ENCODE results near the gene CHRNE.

Gene CHRNE

DNA sequence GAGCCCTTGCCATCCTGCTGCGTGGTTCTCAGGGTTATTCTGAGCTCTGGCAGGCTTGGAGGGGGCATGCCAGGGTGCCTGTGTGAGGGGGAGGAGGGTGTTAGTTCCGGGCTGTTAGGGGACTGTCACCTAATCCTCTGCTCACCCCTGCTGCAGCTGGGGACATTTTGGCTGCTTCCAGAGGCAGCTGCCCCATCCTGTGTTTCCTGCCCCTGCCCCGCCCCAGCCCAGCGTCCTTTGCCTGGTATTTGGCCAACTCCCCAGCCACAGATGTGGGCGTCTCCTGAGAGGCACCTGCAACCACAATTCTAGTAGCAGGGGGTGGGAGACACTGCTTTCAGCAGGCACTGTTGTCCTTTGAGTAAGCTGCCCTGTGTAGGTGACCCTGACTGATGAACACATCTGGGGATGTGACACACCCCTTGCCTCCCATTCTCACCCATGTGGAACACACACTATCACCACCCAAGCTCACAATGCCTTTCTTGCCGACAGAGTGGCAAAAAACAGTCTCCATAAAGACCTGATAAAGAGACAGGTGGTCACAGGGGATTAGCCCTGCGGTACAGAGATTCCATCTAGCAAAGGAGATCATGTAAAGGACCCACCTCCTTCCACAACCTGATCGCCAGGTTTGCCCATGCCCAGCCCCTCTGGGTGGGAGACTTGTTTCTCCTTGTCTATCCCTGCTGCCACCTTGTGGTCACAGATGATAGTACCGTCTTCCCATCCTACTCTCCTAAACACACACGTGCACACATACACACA, at the start of gene CHRNE:
Gene CHRNE, minus strand, starts transcription at position 48 of the 768 bp plus-strand sequence. Its CDS starts 35 bp downstream, at position 13.
- peak; percentile 87 for DNase-seq

- DNase-seq = no peak
These were observed 48.6 kb upstream of the CHRNE start for GRCh38 chr17:4951486-4951885.

GRCh38 chr17:4950746-4951204, 47.9 kb upstream of the CHRNE start, which contains the start of gene ENO3:
ENO3 (plus strand) TSS chr17:4951119; CDS start chr17:4951830, 711 bp downstream.
- no peak for DNase-seq

GRCh38 chr17:4950075-4950745, 47.3 kb upstream of the CHRNE start:
- peak; percentile 63 for DNase-seq

GRCh38 chr17:4949321-4950074, 46.6 kb upstream of the CHRNE start:
- peak; percentile 80 for DNase-seq

DNA sequence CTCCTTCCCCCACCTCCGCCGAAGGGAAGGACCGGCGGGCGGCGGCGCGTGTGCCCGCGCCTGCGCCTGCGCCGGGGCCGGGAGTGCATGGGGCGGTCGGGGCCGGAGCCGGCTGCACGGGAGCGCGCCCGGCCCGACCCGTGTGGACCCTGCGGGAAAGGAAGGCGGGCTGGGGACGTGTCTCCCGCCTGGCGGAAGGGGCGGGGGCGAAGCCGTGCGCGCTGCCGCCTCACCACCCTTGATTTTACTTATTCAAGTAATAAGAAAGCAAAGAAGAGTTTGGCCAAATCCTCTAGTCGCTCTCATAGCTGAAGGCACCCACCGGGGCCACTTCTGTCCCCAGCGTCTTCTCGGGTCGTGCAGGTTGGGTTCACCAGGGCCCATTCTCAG, 46.0 kb upstream of the CHRNE start:
- peak; percentile 84 for DNase-seq

DNA sequence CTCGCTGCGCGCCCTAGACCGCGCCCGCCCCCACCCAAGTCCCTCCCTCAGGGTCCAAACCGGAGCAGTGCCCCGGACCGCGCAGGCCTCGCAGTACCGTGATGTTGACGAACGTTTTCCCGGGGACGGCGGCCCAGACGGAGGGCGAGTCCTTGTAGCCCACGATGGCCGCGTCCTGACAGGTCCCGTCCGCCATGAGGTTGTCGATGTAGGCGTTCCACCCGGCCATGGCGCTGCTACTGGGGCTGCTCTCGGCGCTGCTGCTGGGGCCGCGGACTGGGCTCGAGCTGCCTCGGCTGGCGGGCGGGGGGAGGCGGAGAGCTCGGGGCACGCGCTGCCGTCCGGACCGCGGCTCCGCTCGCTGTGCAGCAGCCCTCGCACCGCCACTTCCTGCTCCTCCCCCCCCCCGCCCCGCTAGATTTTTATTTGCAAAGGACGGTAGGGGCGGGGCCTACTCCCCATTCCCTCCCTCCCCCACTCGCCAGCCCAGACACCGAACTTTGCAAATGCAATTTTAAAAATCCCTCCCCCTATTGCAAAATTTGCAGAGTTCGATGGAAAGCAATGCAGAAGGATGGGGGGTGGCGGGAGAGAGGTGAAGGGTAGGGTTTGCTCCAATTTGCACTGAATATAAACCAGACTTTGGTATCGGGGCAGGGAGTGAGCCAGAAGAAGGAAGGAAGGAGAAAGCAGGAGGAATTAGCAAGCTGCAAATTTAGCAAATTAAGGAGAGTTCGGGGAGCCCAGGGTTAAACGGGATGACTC, 45.5 kb upstream of the CHRNE start, which contains the start of gene PFN1:
Gene PFN1, minus strand, starts transcription at position 365 of the 765 bp plus-strand sequence. Its CDS starts 136 bp downstream, at position 229.
- peak; percentile 94 for DNase-seq

DNA sequence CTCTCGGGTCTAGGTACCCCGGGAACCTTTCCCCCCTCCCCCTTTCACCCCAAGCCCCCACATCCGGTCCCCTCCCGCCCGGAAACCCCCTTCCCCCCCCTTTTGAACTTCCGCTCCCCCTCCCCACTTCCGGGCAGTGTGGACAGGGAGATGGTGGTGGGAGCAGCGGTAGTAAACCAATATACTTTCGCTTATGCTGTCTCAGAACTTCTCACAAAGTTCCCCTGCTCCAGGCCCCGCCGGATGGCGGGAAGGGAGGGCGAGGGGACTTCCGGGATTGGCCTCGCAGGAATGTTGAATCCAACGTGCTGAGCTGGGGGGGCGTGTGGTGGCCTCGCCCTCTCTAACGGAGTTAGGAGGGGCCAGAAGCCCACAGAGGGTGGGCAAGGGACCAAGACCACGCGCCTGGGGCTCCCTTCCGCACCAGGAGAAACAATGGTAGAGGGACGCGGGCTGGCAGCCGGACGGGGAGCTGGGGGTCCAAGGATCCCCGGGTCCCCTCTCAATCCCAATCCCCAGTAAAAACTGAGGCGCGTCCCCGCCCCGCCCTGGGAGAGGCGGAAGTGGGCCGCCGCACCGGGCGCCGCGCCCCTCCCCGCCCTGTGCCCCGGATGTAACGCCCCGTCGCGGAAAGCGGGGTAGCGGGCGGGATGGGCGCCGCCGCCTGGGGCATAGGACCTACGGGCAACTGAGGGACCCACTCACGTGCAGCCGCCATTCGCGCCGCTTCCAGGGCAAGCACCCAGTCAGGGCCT, 44.7 kb upstream of the CHRNE start:
- peak; percentile 80 for DNase-seq

DNA sequence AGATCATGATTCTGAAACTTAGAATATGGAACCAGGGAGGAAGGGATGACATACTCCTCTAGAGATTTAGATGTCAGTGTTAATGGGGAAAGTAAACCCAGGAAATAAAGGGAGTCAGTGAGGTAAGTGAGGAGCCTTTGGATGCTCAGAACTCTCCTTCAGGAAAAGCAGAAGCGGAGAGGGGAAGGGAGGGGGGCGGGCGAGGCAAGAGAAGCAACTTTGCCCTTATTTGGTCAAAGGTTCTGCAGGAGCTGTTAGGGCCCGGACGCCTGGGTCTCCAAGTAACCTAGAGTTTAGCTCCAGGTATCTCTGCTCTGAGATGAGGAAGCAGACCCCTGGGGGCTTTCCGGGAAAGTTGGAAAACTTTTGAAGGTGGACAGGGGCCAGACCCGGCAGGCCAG, 44.1 kb upstream of the CHRNE start:
- DNase-seq = no peak

GRCh38 chr17:4946312-4946976, 43.5 kb upstream of the CHRNE start:
- DNase-seq = no peak

- no peak for DNase-seq
These were observed 43.0 kb upstream of the CHRNE start for GRCh38 chr17:4945944-4946280.

GRCh38 chr17:4945176-4945943, 42.5 kb upstream of the CHRNE start:
- DNase-seq = peak; percentile 92

GRCh38 chr17:4944554-4945175, 41.8 kb upstream of the CHRNE start:
- DNase-seq = peak; percentile 65

DNA sequence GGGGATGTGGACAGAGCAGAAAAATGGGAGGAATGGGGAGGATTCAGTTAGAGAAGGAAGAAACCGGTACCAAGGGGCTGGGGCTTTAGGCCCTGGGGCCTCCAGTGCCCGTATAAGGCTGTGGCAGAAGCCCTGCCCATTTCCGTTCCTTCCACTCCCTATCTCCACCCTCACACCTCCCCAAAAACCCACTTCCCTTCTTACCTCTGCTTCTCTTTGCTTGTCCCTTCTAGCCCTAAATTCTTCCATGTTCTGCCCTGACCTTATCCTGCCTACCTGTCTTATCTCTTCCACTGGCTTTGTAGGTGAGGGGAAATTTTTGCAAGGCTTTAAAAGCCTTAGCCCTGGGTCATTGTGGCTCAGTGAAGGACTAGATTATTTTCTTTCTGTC, 41.3 kb upstream of the CHRNE start:
- DNase-seq = peak; percentile 70

DNA sequence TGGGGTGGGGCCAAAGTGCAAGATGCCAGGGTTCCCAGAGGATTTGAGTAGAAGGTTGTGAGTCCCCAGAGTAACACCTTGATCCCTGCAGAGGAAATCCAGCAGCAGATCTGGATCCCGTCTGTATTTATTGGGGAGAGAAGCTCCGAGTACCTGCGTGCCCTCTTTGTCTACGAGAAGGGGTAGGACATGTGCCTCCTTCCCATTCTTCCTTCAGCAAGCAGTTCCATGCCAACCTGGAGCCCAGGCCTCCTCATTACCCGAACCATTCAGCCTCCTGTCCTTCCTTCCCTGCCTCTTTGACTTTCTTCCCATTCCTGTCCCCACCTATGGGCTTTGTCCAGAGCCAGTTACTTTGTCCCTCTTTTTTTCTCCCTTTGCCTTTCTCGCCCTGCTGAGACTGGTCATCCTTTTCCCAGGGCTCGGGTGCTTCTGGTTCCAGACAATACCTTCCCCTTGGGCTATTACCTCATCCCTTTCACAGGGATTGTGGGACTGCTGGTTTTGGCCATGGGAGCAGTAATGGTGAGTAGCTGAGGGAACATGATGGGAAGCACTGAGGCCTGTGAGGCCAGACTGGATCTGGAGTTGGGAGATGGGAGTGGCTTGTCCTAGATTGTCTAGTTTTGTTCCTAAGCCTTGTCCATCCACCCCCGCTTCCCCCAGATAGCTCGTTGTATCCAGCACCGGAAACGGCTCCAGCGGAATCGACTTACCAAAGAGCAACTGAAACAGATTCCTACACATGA, 40.0 kb upstream of the CHRNE start:
- DNase-seq = no peak

DNA sequence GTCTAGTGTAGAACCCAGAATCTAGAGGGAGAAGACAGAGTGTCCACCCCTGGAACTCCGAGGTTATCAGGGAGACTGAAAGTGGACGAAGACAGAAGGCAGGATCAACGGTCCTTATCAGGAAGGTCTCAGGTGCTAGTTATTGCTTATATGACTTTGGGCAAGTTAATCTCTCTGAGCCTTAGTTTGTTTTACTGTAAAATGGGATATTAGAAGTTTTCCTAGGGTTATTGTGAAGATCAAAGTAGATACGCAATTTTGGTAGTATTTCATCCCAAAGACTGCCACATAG, 38.4 kb upstream of the CHRNE start:
- no peak for DNase-seq

DNA sequence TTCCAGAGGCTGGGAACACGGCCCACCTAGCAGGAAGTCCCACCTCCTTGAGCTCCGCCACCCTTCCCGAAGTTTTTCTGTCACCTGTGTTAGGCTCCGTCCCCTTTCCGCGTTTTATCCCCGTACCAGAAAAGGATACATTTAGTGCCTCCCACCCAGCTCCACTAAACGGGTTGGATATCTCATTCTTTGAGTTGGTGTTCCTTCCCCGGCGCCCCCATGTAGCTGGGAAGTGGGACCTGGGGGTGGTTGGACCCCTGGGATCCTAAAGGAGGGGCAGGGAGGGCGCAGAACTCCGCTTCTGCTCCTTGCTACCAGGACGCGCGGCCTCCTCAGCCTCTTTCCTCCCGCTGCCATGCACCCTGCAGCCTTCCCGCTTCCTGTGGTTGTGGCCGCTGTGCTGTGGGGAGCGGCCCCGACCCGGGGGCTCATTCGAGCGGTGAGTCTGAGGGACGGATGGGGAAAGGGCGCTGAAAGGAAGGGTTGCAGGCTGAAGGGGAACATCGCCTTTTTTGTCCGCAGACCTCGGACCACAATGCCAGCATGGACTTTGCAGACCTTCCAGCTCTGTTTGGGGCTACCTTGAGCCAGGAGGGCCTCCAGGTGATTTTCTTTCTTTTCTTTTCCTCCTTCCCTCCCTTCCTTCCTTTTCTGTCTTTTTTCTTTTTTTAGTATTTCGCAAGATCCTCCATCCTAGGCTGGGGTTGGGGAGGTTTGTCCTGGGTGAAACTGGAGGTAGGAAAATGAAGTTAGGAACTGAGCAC, 37.8 kb upstream of the CHRNE start:
- peak; percentile 65 for DNase-seq

- peak; percentile 95 for DNase-seq
These were observed 37.1 kb upstream of the CHRNE start, which contains the start of the genes RNF167 and SLC25A11 for GRCh38 chr17:4939796-4940554. RNF167 (plus strand) TSS chr17:4940268; CDS start chr17:4940910, 642 bp downstream. SLC25A11 (minus strand) TSS chr17:4940046; CDS start chr17:4939910, 136 bp downstream.

Data from stimulated activated CD8-positive, alpha-beta memory T cell treated with anti-CD3 and anti-CD28 coated beads, Interleukin-4, amount 100 ng/mL, for 48 hours (primary cell).